Inflammatory macrophage treated with lipopolysaccharide for 4 hours (primary cell): ENCODE measurements around the gene AGAP1.

ENCODE experiments used
- DNase-seq: peaks from one replicate; pipeline ENCODE4 v3.0.0-alpha.2; 2020

AGAP1 gene

DNA sequence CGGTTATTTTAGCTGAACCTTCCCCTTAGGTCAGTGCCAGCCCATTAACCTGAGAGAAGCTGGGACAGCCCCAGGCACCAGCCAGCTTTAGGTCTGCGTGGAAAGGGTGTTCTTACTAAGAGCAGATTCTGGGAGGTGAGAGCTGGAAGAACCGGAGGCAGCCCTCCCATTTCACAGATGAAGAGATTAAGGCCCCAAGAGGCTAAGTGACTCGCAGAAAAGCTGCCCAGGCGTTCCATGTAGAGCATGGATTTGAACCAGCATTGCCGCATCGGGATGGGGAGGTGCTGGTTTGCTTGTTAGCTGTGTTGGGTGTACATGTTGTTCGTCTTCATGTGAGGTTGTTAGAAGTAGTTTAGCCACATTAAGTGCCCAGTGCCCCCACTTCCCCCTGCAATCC, 203.2 kb downstream of the AGAP1 start:
- no peak for DNase-seq

DNA sequence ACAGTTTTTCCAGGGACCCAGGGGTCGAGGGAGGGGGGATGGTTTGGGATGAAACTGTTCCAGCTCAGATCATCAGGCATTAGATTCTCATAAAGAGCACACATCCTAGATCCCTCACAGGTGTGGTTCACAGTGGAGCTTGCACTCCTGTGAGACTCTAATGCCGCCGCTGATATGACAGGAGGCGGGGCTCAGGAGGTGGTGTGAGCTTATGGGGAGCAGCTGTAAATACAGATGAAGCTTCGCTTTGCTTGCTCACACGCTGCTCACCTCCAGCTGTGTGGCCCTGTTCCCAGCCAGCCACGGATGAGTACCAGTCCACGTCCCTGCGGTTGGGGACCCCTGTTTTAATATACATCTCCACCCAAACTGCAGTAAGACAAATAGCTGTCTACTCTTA, 204.2 kb downstream of the AGAP1 start:
- DNase-seq, result no peak

GRCh38 chr2:235698491-235698890, 204.6 kb downstream of the AGAP1 start:
- no peak for DNase-seq

DNA sequence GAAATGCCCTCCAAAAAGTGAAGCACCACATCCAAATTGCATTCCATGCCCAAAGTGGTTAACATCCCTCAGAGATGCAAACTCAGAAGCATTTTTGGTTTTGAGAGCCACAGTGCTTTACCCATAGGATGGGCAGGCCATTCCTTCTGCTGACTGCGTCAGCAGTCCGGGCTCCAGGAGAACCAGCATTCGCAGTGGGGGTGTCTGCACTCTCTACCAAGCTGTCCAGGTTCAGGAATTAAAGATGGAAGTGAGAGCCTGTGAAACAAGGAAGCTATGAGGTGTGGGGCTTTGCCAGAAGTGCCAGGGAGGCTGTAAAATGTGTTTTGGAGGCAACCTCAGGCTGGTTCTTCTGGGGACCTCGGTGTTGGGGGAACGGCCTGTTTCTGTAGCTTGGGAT, 205.7 kb downstream of the AGAP1 start:
- DNase-seq, result no peak

DNA sequence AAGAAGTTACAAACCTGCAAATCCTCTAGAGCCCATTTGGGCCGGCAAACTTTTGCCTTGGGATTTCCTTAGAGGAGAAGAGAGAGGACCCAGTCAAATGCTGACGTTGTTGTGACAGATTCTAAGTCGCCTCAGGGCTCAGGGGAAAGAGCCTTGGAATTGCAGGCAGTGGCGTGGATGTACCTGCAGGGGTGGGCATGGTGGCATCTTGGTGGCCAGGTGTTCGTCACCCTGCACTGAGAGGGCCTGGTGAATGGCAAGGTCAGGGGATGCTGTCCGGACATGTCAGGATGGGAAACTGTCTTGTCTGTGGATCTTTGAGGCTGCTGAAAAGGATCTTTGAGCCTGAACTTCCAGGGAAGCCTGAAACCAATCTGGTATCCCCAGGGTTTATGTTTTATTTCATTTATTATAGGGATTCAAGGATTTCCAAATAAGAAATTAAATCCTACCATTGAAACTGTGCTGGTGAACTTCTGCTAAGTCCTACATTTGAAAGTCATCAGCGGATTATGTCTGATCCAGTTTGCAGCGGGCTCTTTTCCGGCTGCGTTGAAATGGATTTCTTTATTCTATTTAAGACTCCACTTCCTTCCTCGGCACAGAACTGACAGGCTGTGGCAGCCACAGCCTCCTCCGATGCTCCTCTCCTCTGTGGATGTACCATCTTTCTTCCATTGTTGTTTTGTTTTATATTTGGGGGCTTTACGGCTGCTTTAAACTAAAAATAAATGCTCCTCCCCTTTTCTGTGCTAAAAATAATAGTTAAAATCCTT, 207.6 kb downstream of the AGAP1 start:
- no peak for DNase-seq

GRCh38 chr2:235702186-235702585, 208.3 kb downstream of the AGAP1 start:
- no peak for DNase-seq

- no peak for DNase-seq
Observed at GRCh38 chr2:235703711-235704295, 210.0 kb downstream of the AGAP1 start.

- DNase-seq, result no peak
Observed at GRCh38 chr2:235705296-235705695, 211.5 kb downstream of the AGAP1 start.

DNA sequence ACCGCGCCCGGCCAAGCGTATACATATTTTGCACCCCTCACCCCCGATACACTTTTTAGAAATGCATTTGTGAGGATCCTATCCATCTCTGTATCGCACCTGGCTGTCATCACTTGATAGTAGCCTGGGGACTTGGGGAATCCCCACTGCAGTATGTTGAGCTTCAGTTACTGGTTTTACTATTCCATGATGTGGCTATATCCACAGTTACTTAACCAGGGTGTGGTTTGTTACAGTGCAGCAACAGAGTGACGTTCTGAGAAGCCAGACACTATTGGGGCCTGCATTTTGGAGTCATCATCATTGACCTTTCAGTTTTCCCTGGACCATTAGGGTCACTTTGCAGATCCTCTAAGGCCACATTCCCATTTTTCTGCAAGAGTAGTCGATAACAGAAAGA, 212.7 kb downstream of the AGAP1 start:
- DNase-seq, result no peak

DNA sequence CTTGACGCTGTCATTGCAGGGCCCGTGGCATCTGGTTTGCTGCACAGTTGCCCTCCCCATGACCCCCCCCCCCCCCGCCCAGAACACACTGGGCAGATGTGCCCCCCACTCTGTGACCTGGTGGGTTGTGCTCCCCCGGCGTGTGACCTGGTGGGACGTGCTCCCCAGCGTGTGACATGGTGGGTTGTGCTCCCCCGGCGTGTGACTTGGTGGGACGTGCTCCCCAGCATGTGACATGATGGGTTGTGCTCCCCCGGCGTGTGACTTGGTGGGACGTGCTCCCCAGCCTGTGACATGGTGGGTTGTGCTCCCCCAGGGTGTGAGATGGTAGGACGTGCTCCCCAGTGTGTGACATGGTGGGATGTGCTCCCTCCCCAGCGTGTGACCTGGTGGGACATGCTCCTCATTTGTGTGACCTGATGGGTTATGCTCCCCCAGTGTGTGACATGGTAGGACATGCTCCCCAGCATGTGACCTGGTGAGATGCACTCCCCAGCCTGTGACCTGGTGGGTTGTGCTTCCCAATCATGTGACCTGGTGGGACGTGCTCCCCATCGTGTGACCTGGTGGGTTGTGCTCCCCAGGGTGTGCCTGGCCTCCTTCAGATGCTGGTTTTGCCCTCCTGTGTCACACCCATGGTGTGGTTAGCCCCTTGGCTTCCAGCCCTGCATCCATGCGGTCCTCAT, 213.7 kb downstream of the AGAP1 start:
- no peak for DNase-seq

DNA sequence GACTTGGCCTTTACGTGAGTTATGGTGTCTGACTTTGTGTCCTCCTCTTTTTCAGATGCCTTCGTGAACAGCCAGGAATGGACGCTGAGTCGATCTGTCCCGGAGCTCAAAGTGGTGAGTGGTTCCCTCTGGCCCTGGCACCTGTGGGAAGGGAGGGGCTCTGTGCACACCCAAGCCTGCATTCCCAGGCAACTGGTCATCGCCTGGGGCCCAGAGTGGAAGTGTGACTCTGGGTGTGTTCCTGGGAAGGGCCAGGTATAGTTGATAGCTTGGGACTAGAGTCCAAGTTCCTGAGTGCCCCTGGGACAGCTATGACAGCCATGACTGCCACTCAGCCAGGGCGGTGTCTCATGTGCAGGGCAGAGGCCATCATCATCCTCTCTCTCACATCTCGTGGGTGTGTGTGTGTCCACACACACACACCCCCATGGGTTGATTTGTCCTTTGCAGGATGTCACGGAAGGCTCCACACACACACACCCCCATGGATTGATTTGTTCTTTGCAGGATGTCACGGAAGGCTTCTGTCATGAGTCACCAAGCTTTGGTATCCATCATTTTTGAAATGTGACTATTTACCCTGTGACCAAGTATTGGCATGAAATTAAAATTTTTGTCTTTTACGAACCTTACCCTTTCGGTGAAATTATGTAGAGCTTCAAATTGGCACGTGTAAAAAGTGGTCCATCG, 215.4 kb downstream of the AGAP1 start:
- no peak for DNase-seq

- no peak for DNase-seq
Observed at GRCh38 chr2:235709969-235710879, 216.4 kb downstream of the AGAP1 start.

- no peak for DNase-seq
Observed at GRCh38 chr2:235710933-235711332, 217.1 kb downstream of the AGAP1 start.

DNA sequence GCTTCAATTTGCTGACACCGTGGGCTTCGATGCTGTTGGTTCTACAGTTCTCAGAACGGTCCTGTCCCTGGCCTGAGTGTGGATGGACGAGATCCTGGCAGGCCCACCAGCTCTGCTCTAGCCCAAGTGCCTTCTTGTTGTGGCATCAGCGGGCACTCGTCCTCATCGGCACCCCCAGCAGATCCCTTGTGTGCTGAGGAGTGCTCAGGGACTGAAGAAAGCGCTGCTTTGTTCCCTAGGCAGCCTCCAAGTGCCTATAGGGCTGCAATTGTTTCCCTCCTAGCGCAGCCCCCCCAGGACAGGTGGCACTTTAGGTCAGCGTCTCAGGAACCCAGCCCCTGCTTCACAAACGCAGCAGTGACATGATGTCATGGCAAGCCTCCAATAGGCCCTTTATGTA, 217.7 kb downstream of the AGAP1 start:
- no peak for DNase-seq

- no peak for DNase-seq
Observed at GRCh38 chr2:235712176-235712575, 218.3 kb downstream of the AGAP1 start.

- DNase-seq, result no peak
Observed at GRCh38 chr2:235713189-235713588, 219.3 kb downstream of the AGAP1 start.

DNA sequence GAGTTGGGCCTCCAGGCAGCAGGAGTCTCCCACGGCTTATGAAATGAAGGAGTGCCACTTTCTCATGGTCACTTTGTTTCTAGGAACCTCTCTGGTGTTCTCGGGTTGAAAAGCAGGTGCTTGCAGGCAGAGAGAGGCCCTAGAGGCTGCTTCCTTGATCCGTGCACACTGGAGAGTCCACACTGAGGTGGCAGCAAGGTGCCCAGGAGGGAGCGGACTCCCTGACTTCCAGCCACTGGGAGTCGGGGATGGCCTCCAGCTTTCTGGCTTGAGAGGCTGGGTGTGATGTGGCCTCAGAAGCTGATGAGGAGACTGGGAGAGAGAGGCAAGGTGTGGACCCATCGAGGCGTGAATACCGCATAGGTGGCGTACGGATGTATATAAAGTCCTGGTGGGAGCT, 221.8 kb downstream of the AGAP1 start:
- DNase-seq, result no peak

DNA sequence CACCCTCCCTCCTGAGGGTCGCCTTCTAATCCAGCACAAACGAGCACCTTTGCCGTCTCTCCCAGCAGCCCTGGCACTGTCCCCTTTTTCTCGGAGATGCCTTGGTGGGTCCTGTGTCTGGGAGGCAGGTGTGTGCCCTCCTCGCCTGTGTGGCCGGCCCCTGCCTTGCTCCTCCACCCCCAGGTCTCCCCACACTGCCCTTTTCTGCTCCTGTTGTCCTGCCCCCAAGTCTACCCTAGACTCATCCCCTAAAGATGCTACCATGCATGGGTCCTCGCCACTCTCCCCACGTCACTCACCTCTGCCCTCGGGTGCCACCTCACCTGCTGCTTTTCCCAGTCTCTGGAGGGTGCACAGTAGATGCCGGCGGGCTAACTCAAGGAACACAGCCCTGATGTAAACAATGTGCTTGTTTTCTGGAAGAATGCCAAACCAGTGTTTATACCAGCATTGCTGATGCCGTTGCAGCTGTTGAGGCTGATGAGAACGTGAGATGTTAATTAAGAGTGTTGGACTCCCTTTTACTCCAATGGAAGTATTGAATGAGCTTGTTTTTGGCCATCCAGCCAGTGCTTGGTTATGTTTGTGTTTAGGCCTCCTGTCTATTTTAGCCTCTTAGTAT, 223.1 kb downstream of the AGAP1 start:
- DNase-seq, result no peak

GRCh38 chr2:235719146-235719942, 225.5 kb downstream of the AGAP1 start:
- no peak for DNase-seq

- DNase-seq, result no peak
Observed at GRCh38 chr2:235721625-235722024, 227.8 kb downstream of the AGAP1 start.

DNA sequence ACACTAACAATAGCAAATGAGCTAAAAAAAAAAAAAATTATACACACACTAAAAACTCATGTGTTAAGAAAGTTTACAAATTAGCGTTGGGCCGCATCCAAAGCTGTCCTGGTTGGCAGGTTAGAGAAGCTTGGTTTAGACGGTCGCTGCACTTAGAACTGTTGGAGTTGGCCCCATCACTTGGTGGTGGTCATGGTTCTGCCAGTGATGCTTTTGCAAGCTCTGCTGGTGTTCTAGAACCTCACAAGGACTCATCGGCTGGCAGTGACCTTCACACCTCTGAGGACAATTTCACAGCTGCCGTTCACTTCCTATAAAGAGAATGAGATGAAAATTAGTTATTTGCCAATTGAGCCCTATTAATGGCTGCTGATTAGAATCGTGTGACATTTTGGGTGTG, 229.0 kb downstream of the AGAP1 start:
- DNase-seq, result no peak
